PFSK-1 (cell line): Measurements from ENCODE around the gene SLC2A10.

Source experiments
- FOXP2 ChIP-seq: optimal IDR thresholded peaks from 2 replicates; pipeline ENCODE3; 2011; ENCODE audit warnings: borderline replicate concordance, control low read depth, inconsistent platforms; ENCODE audit not compliant: insufficient read depth; ENCODE audit errors: extremely low read length, extremely low read depth
- POLR2AphosphoS5 ChIP-seq: IDR thresholded peaks from 2 replicates; pipeline ENCODE4 v1.6.1; 2012; ENCODE audit warnings: low read depth, mild to moderate bottlenecking, control low read depth, low read length, moderate library complexity
- SIN3A ChIP-seq: IDR thresholded peaks from 2 replicates; pipeline ENCODE4 v1.6.1; 2012; ENCODE audit warnings: mild to moderate bottlenecking, low read length, moderate library complexity, borderline replicate concordance; ENCODE audit not compliant: insufficient read depth
- TAF1 ChIP-seq: IDR thresholded peaks from 2 replicates; pipeline ENCODE4 v1.6.1; 2012; ENCODE audit warnings: low read length, control low read depth, borderline replicate concordance; ENCODE audit not compliant: insufficient read depth
- TF ChIP-seq, protein P1 (sequence below), 2 experiments: IDR thresholded peaks; 2 replicates each; pipeline versions ENCODE4 v1.6.1 to v1.8.0; 2011 to 2012; ENCODE audit warnings: low read depth in 2 of 2, low read length in 2 of 2, control low read depth in 1 of 2, inconsistent platforms in 1 of 2, mild to moderate bottlenecking in 1 of 2, moderate library complexity in 1 of 2; ENCODE audit not compliant: insufficient read depth in 1 of 2

The SLC2A10 gene

DNA sequence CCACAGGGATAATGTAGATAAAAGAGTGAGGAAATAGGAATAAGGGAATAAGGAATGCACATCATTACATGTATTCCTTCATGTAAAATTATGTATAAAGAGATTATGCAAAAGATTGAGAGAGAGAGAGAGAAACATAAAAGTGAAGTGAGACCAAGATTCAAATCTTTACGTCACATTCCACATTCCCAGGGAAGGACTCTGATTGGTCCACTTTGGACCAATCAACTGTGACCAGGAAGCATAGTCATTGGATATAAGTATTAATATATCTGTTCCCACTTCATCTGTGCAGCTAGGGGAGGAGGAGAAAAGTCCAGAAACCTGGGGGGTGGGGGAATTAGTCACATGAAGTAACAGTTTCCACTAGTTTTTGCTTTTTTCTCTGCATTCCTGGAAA is 66.4 kb downstream of the SLC2A10 start:
- TF ChIP-seq, protein P1, sequence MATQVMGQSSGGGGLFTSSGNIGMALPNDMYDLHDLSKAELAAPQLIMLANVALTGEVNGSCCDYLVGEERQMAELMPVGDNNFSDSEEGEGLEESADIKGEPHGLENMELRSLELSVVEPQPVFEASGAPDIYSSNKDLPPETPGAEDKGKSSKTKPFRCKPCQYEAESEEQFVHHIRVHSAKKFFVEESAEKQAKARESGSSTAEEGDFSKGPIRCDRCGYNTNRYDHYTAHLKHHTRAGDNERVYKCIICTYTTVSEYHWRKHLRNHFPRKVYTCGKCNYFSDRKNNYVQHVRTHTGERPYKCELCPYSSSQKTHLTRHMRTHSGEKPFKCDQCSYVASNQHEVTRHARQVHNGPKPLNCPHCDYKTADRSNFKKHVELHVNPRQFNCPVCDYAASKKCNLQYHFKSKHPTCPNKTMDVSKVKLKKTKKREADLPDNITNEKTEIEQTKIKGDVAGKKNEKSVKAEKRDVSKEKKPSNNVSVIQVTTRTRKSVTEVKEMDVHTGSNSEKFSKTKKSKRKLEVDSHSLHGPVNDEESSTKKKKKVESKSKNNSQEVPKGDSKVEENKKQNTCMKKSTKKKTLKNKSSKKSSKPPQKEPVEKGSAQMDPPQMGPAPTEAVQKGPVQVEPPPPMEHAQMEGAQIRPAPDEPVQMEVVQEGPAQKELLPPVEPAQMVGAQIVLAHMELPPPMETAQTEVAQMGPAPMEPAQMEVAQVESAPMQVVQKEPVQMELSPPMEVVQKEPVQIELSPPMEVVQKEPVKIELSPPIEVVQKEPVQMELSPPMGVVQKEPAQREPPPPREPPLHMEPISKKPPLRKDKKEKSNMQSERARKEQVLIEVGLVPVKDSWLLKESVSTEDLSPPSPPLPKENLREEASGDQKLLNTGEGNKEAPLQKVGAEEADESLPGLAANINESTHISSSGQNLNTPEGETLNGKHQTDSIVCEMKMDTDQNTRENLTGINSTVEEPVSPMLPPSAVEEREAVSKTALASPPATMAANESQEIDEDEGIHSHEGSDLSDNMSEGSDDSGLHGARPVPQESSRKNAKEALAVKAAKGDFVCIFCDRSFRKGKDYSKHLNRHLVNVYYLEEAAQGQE (IDR thresholded peaks at IDR 0.05; ENCODE audit: insufficient read depth in 1 of 2, low read depth in 2 of 2, low read length in 2 of 2), result no peak
- TF ChIP-seq SIN3A (no peak), FOXP2 (no peak), TAF1 (no peak)

DNA sequence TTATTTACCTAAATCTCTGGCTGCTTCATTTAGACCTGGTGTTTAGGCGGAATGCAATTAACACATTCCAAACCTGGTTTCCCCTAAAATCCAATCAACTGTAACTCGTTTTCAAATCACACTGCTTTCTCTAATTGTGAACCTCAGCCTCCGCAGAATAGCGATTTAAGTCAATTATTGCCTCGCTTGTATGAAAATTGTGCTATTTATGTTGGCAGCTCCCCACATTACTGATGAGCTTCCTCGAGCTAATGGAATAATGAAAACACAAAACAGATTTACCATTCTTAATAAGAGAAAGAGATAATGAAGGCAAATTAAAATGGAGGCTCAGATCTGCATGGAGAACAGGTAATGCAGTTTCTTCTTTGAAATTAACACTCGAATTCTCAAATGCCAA is 67.9 kb downstream of the SLC2A10 start:
- TF ChIP-seq TAF1 (no peak), SIN3A (no peak), POLR2AphosphoS5 (no peak), FOXP2 (no peak)
- TF ChIP-seq, protein P1 (IDR thresholded peaks at IDR 0.05; ENCODE audit: insufficient read depth in 1 of 2, low read depth in 2 of 2, low read length in 2 of 2), result no peak

DNA sequence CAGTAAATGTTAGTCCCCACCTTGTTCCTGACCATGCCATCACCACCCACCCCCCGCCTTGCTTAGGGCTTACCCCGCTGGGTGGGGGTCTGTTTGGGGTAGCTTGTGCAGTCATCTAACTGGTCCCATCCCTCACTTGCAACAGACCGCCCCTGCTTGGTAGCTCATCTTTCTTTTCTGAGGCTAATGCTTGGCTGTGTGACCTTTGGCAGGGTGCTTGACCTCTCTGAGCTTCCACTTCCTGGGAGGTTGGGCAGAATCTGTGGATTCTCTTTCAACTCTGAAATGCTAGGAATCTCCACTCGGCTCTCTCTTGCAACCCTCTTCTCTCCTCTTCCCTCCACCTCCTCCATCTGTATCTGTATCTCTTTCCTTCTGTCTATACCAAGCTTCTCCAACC is 70.4 kb downstream of the SLC2A10 start:
- no peak for TF ChIP-seq POLR2AphosphoS5
- TF ChIP-seq SIN3A, result no peak
- TF ChIP-seq FOXP2, result no peak
- no peak for TF ChIP-seq TAF1
- TF ChIP-seq, protein P1 (IDR thresholded peaks at IDR 0.05; ENCODE audit: insufficient read depth in 1 of 2, low read depth in 2 of 2, low read length in 2 of 2), result no peak

DNA sequence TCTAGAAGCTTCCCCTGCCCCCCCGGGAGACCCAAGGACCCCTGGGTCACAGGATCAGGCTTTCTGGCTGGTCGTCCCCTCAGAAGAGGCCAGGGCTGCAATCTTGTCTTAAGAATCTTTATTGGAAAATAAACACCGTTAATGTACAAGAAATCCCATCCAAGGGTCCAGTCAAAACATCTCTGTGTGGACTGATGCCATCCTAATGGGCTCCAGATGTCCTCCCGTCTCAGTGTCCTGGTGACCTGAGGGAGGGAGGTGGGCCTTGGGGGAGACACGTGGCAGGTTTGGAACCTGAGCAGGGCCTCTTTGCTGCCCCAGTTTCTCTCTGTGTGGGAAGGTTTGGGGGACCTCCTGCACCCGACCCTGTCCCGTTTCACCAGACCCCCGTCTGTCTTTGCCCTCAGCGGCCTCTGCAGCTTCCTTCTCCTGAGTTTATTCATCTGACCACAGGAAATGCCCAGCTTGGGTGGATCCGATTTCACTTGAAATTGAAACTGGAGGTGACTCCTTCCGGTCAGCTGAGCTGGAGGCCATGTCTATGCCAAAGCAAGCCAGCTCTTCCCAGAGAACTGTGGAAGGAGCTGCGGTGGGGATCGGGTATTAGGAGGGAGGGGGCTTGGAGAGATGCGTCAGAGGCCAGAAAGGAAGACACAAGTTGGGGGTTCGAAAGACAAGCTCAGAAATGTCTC is 75.1 kb downstream of the SLC2A10 start:
- no peak for TF ChIP-seq SIN3A
- TF ChIP-seq, protein P1 (IDR thresholded peaks at IDR 0.05; ENCODE audit: insufficient read depth in 1 of 2, low read depth in 2 of 2, low read length in 2 of 2), result no peak
- no peak for TF ChIP-seq FOXP2
- TF ChIP-seq POLR2AphosphoS5, result no peak
- no peak for TF ChIP-seq TAF1
